ENCODE results near the gene EML3.

Gene EML3

GRCh38 chr11:62578541-62578940 lies 34.0 kb downstream of the EML3 start:
- H3K9me3 ChIP-seq (ENCODE audit: severe bottlenecking), result no peaks in the 10 kb centered on the region
- no peak for ATAC-seq (ENCODE audit: low read depth)
- no peak overlapping the region for H3K27ac ChIP-seq (ENCODE audit: poor library complexity, severe bottlenecking)
- no peak for DNase-seq (ENCODE audit: low spot score)
- no peaks in the 10 kb centered on the region for H3K4me1 ChIP-seq (ENCODE audit: insufficient read depth, poor library complexity, severe bottlenecking)
- H3K36me3 ChIP-seq (ENCODE audit: low read depth), result peaks cover 32% of the 10 kb centered on the region
- H3K4me3 ChIP-seq (ENCODE audit: severe bottlenecking), result no peak overlapping the region
- no peaks in the 10 kb centered on the region for H3K27me3 ChIP-seq (ENCODE audit: insufficient read depth, poor library complexity, severe bottlenecking)
- TF ChIP-seq CTCF (IDR thresholded peaks at IDR 0.05; ENCODE audit: poor library complexity, severe bottlenecking), result no peak

- Histone ChIP-seq H3K4me3 (ENCODE audit: severe bottlenecking) (no peak overlapping the region), H3K36me3 (ENCODE audit: low read depth) (peaks cover 38% of the 10 kb centered on the region), H3K27ac (ENCODE audit: poor library complexity, severe bottlenecking) (no peak overlapping the region), H3K4me1 (ENCODE audit: insufficient read depth, poor library complexity, severe bottlenecking) (peaks cover 4% of the 10 kb centered on the region), H3K27me3 (ENCODE audit: insufficient read depth, poor library complexity, severe bottlenecking) (no peaks in the 10 kb centered on the region), H3K9me3 (ENCODE audit: severe bottlenecking) (no peaks in the 10 kb centered on the region)
- no peak for ATAC-seq (ENCODE audit: low read depth)
- no peak for TF ChIP-seq CTCF (IDR thresholded peaks at IDR 0.05; ENCODE audit: poor library complexity, severe bottlenecking)
- DNase-seq (ENCODE audit: low spot score), result no peak
Observed at GRCh38 chr11:62577046-62577714, 35.4 kb downstream of the EML3 start.

DNA sequence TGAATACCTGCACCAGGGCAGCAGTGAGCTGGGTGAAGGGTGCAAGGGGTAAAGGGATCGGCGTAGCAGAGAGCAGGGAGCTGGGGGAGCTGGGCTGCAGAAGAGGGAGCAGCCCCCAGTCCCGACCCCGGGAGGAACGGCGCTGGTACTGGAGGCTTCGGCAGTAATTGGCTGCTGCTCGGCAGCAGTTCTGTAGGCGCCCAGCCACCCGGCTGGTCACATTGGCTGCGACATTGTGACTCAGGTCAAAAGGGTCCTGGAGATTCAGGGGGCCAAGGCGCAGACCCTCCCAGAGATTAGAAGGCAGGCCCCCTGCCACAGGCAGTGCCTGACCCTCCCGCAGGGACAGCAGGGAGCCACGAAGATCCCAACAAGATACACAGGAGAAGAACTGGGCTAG lies 36.7 kb downstream of the EML3 start:
- Histone ChIP-seq H3K4me3 (ENCODE audit: severe bottlenecking) (no peak overlapping the region), H3K9me3 (ENCODE audit: severe bottlenecking) (no peaks in the 10 kb centered on the region), H3K4me1 (ENCODE audit: insufficient read depth, poor library complexity, severe bottlenecking) (peaks cover 7% of the 10 kb centered on the region), H3K27ac (ENCODE audit: poor library complexity, severe bottlenecking) (no peak overlapping the region), H3K36me3 (ENCODE audit: low read depth) (peaks cover 38% of the 10 kb centered on the region), H3K27me3 (ENCODE audit: insufficient read depth, poor library complexity, severe bottlenecking) (no peaks in the 10 kb centered on the region)
- DNase-seq (ENCODE audit: low spot score) (no peak), ATAC-seq (ENCODE audit: low read depth) (no peak)
- no peak for TF ChIP-seq CTCF (IDR thresholded peaks at IDR 0.05; ENCODE audit: poor library complexity, severe bottlenecking)

GRCh38 chr11:62575156-62575555 lies 37.4 kb downstream of the EML3 start:
- ATAC-seq (ENCODE audit: low read depth) (no peak), DNase-seq (ENCODE audit: low spot score) (no peak)
- Histone ChIP-seq H3K36me3 (ENCODE audit: low read depth) (peaks cover 42% of the 10 kb centered on the region), H3K4me1 (ENCODE audit: insufficient read depth, poor library complexity, severe bottlenecking) (peaks cover 7% of the 10 kb centered on the region), H3K4me3 (ENCODE audit: severe bottlenecking) (peak overlapping the region; percentile 61), H3K27ac (ENCODE audit: poor library complexity, severe bottlenecking) (peak overlapping the region; percentile 79), H3K9me3 (ENCODE audit: severe bottlenecking) (no peaks in the 10 kb centered on the region), H3K27me3 (ENCODE audit: insufficient read depth, poor library complexity, severe bottlenecking) (no peaks in the 10 kb centered on the region)
- no peak for TF ChIP-seq CTCF (IDR thresholded peaks at IDR 0.05; ENCODE audit: poor library complexity, severe bottlenecking)

- Histone ChIP-seq H3K36me3 (ENCODE audit: low read depth) (peaks cover 43% of the 10 kb centered on the region), H3K27ac (ENCODE audit: poor library complexity, severe bottlenecking) (peak overlapping the region; percentile 79), H3K9me3 (ENCODE audit: severe bottlenecking) (no peaks in the 10 kb centered on the region), H3K27me3 (ENCODE audit: insufficient read depth, poor library complexity, severe bottlenecking) (no peaks in the 10 kb centered on the region), H3K4me1 (ENCODE audit: insufficient read depth, poor library complexity, severe bottlenecking) (peaks cover 7% of the 10 kb centered on the region), H3K4me3 (ENCODE audit: severe bottlenecking) (peak overlapping the region; percentile 61)
- TF ChIP-seq CTCF (IDR thresholded peaks at IDR 0.05; ENCODE audit: poor library complexity, severe bottlenecking), result no peak
- ATAC-seq (ENCODE audit: low read depth) (peak; percentile 28), DNase-seq (ENCODE audit: low spot score) (no peak)
Observed at GRCh38 chr11:62574363-62575071, 38.1 kb downstream of the EML3 start.
